ENCODE data around the gene AJAP1.
"Not testable (repeated sequence)": the region's sequence is repeated elsewhere in the genome, so short reads cannot be mapped to it uniquely, and the experiment has no call there.

The AJAP1 gene

GRCh38 chr1:4653796-4654725, at the start of gene AJAP1:
Gene AJAP1, plus strand, starts transcription at chr1:4654609. Its CDS starts 817 bp downstream, at chr1:4655426.
- DNase-seq (ENCODE audit: low read depth, low spot score): no peak

- peak; percentile 13 for DNase-seq (ENCODE audit: low read depth, low spot score)
These were observed 49.3 kb upstream of the AJAP1 start for GRCh38 chr1:4605158-4605557.

- no peak for DNase-seq (ENCODE audit: low read depth, low spot score)
These were observed 42.7 kb upstream of the AJAP1 start for GRCh38 chr1:4611563-4612341.

DNA sequence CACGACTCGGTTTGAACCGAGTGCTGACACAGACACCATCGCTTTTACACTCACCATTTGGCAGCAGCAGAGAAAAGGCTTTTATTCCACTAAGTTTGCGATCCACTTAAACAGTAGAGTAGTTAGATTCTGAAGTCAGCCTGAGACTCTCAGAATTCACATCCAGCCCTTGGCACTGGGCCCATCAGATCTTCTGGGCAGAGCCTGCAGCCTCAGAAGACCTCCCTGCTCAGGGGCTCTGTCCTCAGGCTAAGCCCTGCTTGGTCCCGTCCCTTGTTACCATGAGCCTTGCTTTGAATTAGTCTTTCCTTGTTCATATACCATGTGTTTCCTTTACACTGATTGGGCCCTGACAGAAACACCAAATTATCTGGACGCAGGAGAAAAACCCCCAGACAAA, 41.4 kb upstream of the AJAP1 start:
- DNase-seq (ENCODE audit: low read depth, low spot score): no peak

- no peak for DNase-seq (ENCODE audit: low read depth, low spot score)
These were observed 40.6 kb upstream of the AJAP1 start for GRCh38 chr1:4613606-4614370.

- no peak for DNase-seq (ENCODE audit: low read depth, low spot score)
These were observed 39.9 kb upstream of the AJAP1 start for GRCh38 chr1:4614371-4615137.

GRCh38 chr1:4615138-4615470, 39.3 kb upstream of the AJAP1 start:
- DNase-seq (ENCODE audit: low read depth, low spot score): no peak

DNA sequence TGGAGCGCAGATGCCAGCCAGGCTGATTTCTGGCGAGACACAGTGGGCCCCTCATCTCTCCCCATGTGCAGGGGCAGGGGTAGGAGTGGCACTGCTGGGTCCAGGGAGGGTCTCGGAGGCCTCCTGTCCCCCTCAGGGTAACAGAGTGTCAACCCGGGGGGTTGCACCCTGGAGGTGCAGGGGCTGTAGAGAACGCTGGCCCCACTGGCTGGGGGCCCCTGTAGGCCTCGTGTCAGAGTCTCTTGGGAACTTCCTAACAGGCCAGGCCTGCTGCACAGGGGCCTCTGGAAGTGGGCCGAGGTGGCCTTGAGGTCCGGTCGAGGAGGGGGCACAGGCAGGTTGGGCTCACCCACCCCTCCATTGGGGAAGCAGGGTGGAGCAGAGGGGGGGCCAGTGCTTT, 38.9 kb upstream of the AJAP1 start:
- DNase-seq (ENCODE audit: low read depth, low spot score): no peak

DNA sequence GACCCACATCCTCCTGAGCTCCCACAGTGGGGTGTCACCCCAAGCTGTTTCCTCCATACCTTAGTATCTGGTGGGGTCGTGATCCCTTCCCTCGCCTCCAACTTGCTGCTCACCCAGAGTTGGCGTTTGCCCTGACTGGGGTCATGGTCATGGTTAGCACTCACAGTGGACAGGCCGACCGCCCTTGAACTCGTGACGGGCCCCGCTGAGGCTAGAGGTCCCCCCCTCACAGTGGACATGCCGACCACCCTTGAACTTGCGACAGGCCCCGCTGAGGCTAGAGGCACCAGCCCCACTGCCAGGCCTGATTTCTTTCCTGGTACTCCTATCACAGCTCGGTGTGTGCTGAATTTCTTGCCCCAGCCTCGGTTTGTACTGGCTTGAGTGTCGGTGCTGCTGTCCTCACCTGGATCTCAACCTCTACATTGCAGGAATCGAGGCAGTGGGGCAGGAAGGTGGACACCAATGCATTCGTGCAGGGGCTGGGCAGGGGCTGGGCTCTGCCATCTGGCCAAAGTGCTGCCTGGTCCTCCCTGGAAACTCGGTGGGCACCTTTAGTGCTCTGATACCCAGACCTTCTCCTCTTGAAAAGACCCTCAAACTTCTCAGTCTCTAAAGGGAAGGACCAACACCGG, 37.5 kb upstream of the AJAP1 start:
- no peak for DNase-seq (ENCODE audit: low read depth, low spot score)

DNA sequence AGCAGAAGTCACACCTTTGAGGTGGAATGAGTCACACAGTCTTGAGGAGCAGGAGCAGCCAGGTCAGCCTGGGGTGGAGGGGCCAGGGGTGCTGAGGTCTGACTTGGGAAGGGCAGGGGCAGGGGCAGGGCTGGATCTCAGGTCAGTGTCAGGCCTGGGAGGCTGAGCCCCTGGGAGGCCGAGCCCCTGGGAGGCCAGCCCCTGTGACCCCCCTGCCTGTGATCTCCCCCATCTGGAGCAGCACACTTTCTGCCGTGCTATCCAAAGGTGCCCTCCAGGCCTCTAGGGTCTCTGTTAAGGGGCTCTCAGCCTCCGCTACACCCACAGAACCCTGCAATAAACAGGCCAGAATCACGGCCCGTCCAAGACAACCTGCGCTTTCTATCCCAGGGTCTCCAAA, 36.9 kb upstream of the AJAP1 start:
- no peak for DNase-seq (ENCODE audit: low read depth, low spot score)

DNA sequence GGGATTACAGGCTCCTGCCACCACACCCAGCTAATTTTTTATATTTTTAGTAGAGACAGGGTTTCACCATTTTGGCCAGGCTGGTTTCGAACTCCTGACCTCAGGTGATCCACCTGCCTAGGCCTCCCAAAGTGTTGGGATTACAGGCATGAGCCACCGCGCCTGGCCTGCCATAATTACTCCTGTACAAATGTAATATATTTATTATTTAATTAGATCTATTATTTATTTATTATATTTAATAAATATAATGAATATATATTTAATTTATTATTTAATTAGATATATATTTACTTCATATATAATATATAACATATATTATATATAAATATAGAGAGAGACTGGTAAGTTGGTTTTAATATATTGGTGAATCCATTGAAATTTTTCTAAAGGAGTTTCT, 35.6 kb upstream of the AJAP1 start:
- DNase-seq (ENCODE audit: low read depth, low spot score): not testable (repeated sequence)

DNA sequence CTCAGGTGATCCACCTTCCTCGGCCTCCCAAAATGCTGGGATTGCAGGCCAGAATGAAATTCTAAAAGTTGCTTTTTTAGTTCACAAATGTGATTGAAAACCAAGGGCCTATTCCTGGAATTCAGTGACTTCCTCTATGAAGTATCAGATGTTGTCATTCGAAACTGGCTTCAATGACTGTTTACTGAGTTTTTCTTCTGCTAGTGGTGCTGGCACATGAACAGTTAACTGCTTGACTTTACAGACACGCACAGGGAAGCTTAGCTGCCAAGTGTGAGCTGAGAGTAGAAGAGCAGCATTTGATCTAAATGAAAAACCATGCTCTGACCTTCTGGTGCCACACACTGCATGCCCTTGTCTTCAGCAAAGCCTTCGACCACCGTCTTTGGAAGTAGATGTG, 32.8 kb upstream of the AJAP1 start:
- no peak for DNase-seq (ENCODE audit: low read depth, low spot score)

- DNase-seq (ENCODE audit: low read depth, low spot score): no peak
These were observed 31.6 kb upstream of the AJAP1 start for GRCh38 chr1:4622821-4623220.

GRCh38 chr1:4624141-4624715, 30.2 kb upstream of the AJAP1 start:
- DNase-seq (ENCODE audit: low read depth, low spot score): no peak

- DNase-seq (ENCODE audit: low read depth, low spot score): no peak
These were observed 29.6 kb upstream of the AJAP1 start for GRCh38 chr1:4624801-4625200.

DNA sequence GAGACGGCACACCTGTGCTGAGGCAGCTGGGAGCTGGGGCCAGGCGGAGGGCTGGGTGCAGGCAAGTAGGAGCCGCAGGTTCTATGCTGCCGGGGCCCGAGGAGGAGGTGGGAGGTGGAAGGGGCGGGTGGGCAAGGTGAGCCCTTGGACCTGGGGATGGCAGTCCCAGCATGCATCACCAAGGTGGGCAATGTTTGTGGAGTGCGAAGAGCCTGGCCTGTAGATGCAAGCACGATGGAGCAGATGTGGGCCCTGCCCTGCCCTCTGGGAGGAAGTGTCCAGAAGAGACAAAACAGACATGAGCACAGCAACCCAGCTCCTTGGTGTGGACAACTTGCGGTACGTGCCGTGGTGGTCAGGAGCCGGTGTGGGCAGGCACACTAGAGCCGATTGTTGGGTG, 28.3 kb upstream of the AJAP1 start:
- no peak for DNase-seq (ENCODE audit: low read depth, low spot score)

- DNase-seq (ENCODE audit: low read depth, low spot score): no peak
These were observed 27.7 kb upstream of the AJAP1 start for GRCh38 chr1:4626560-4627319.

- no peak for DNase-seq (ENCODE audit: low read depth, low spot score)
These were observed 27.1 kb upstream of the AJAP1 start for GRCh38 chr1:4627353-4627752.

- no peak for DNase-seq (ENCODE audit: low read depth, low spot score)
These were observed 25.4 kb upstream of the AJAP1 start for GRCh38 chr1:4628992-4629391.

- DNase-seq (ENCODE audit: low read depth, low spot score): no peak
These were observed 23.8 kb upstream of the AJAP1 start for GRCh38 chr1:4630561-4630960.
